Lower lobe of right lung (tissue), 2 donors: Measurements from ENCODE around the gene AKT1. TPM values are rescaled to one million over a fixed set of nuclear protein-coding genes. Genes with fewer than 3 reads are reported as not detected.

Experiments used
- ATAC-seq, 2 donors: fragments of 200-7000 bp; cut with Tn5 transposase; one replicate each; pipeline ENCODE4 v1.9.1; 2020 to 2022; ENCODE audit warnings: mild to moderate bottlenecking in 2 of 2, moderate library complexity in 2 of 2
- DNase-seq: peaks from one replicate; pipeline ENCODE4 v3.0.0-alpha.2; 2020
- H3K27ac ChIP-seq: fragments of 200-600 bp; one replicate; pipeline ENCODE4 v1.8.0; 2022
- H3K27me3 ChIP-seq: fragments of 200-600 bp; one replicate; pipeline ENCODE4 v1.8.0; 2022; ENCODE audit warnings: low read depth
- H3K36me3 ChIP-seq: fragments of 200-600 bp; one replicate; pipeline ENCODE4 v1.8.0; 2022; ENCODE audit warnings: mild to moderate bottlenecking
- H3K4me1 ChIP-seq: fragments of 200-600 bp; one replicate; pipeline ENCODE4 v1.8.0; 2022
- H3K4me3 ChIP-seq: fragments of 200-600 bp; one replicate; pipeline ENCODE4 v1.8.0; 2022; ENCODE audit warnings: mild to moderate bottlenecking
- H3K9me3 ChIP-seq: fragments of 200-600 bp; one replicate; pipeline ENCODE4 v1.8.0; 2022
- CTCF ChIP-seq: fragments of 200-600 bp; IDR thresholded peaks from one replicate; pipeline ENCODE4 v1.8.0; 2022; ENCODE audit warnings: antibody characterized with exemption, mild to moderate bottlenecking
- intact Hi-C: fragments of 100-400 bp; cut with DNase I; formaldehyde crosslinking; loops from one replicate; pipeline ENCODE4 v1.11.0; 2022
- total RNA-seq: library from RNA; stranded (reverse); fragmentation: NEBNext Ultra II Directional; extraction: Animal tissue kit (Norgen Biotek cat#: 25700); gene quantifications from one replicate; pipeline ENCODE4 v1.2.1, GENCODE V29; 2021
- donor health status: DM: no; HTN: yes; CAD: no; lungs with severe emphysema.

The AKT1 gene
- total RNA-seq, 1 donor from 2014 or later = 154 TPM

- no peaks in the 10 kb centered on the region for H3K36me3 ChIP-seq
- no peak for DNase-seq
- no peak for ATAC-seq
Measured at GRCh38 chr14:104802394-104803184, 7.0 kb upstream of the AKT1 start.

GRCh38 chr14:104801520-104802393 lies 6.2 kb upstream of the AKT1 start:
- H3K36me3 ChIP-seq = no peaks in the 10 kb centered on the region
- intact Hi-C loops = no loop called here
- peak overlapping the region; percentile 82 for H3K27ac ChIP-seq
- H3K4me3 ChIP-seq = peak overlapping the region; percentile 88
- H3K4me1 ChIP-seq = peaks cover 69% of the 10 kb centered on the region
- no peak for TF ChIP-seq CTCF
- DNase-seq (no peak), ATAC-seq (no peak)
- no peaks in the 10 kb centered on the region for H3K27me3 ChIP-seq
- no peaks in the 10 kb centered on the region for H3K9me3 ChIP-seq

More at GRCh38 chr14:104802394-104803184, 7.0 kb upstream of the AKT1 start:
- Histone ChIP-seq H3K4me3 (peak overlapping the region; percentile 88), H3K4me1 (peaks cover 61% of the 10 kb centered on the region), H3K9me3 (no peaks in the 10 kb centered on the region), H3K27ac (no peak overlapping the region), H3K27me3 (no peaks in the 10 kb centered on the region)
- intact Hi-C loops = no loop called here
- no peak for TF ChIP-seq CTCF

GRCh38 chr14:104800771-104801519 lies 5.4 kb upstream of the AKT1 start, which contains the start of gene ZBTB42:
TSS of gene ZBTB42 (plus strand) at chr14:104801101. CDS start at chr14:104801198, 97 bp downstream.
- ATAC-seq (peak; percentile 68 to 69), DNase-seq (peak; percentile 93)
- intact Hi-C loops = no loop called here
- H3K4me1 ChIP-seq = peaks cover 73% of the 10 kb centered on the region
- peak within 1 kb of the TSS; percentile 96 for H3K27ac ChIP-seq
- H3K9me3 ChIP-seq = no peaks in the 10 kb centered on the region
- TF ChIP-seq CTCF = no peak
- H3K4me3 ChIP-seq = peak within 1 kb of the TSS; percentile 88
- no peaks in the 10 kb centered on the region for H3K36me3 ChIP-seq
- no peaks in the 10 kb centered on the region for H3K27me3 ChIP-seq

GRCh38 chr14:104800015-104800770 lies 4.6 kb upstream of the AKT1 start:
- H3K4me3 ChIP-seq = peak overlapping the region; percentile 88
- H3K36me3 ChIP-seq = no peaks in the 10 kb centered on the region
- intact Hi-C loops = no loop called here
- no peaks in the 10 kb centered on the region for H3K27me3 ChIP-seq
- DNase-seq (peak; percentile 94), ATAC-seq (peak; percentile 81 to 88)
- peaks cover 69% of the 10 kb centered on the region for H3K4me1 ChIP-seq
- H3K9me3 ChIP-seq = no peaks in the 10 kb centered on the region
- peak overlapping the region; percentile 96 for H3K27ac ChIP-seq
- peak; percentile 52 for TF ChIP-seq CTCF
